Measurements from ENCODE around the gene ATCAY.
A peak's percentile ranks its signal among the peaks of the same experiment; 100 is the strongest.

ATCAY gene

DNA sequence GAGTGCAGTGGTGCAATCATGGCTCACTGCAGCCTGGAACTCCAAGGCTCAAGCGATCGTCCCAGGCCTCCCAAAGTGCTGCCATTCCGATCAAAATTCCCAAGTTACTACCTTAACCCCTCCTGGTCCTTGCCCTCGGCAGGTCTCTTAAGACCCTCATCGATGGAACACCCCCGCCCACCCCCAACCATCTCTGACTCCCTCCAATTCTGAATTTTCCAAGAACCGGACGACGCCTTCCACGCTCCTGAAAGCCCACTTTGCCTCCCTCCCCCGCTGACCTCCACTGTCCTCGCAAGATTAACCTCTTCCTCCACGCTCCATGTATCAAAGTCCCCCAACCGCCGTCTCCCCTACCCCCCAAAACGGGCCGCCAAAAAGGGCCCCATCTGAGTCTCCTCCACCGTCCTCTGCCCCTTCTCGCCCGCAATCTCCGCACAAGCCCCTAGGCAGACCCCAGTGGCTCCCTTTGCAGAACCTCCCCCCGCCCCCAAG is 89.9 kb downstream of the ATCAY start:
- no peak for DNase-seq (ENCODE audit: low read depth in 2 of 2)

DNA sequence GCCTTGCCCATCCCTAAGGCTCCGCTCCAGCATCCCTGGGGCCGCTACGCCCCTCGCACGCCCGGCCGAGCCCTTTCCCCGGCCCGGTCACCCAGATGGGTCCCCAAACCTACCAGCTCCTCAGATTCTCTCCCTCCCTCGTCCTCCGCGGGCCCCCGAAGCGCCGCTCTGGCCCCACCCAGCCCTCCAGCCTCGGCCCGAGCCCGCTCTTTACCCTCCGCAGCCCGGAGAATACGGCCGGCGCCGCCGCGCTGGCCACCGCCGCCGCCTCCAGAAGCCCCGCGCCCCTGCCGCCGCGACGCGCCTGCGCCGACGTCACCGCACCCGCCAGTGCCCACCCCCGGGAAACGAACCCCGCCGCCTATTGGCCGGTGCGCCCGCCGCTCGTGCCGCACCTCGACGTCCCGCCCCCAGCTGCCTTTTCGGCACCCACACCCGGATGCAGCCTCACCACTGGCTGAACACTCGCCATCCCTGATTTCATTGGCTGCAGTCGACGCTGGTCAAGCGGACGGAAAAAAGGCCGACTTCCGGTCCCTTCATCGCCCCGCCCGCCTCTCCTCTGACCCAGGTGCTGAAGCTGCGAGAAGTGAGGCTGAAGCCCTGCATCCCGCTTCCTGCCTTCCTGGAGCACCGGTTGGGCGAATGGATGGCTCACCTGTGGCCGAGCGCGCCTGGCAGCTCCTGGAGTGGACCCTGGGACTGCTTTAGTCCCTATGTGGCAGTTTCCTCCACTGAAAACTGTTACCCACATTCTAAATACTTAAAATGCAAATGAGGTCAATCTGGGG is 90.5 kb downstream of the ATCAY start, which contains the start of gene DAPK3:
DAPK3 (minus strand) TSS at position 292 of the 791 bp plus-strand sequence. CDS start 1,364 bp downstream, outside the sequence.
- DNase-seq (ENCODE audit: low read depth in 2 of 2): peak; percentile 82 to 86

DNA sequence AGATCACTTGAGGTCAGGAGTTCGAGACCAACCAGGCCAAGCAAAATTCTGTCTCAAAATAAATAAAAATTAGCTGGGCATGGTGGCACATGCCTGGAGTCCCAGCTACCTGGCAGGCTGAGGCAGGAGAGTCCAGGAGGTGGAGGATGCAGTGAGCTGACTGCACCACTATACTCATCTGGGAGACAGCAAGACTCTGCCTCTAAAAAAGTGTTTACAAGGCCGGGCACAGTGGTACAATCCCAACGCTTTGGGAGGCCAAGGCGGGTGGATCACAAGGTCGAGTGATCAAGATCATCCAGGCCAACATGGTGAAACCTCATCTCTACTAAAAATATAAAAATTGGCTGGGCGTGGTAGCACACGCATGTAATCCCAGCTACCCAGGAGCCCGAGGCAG is 94.7 kb downstream of the ATCAY start:
- no peak for DNase-seq (ENCODE audit: low read depth in 2 of 2)

GRCh38 chr19:3975637-3976087 is 95.2 kb downstream of the ATCAY start:
- DNase-seq (ENCODE audit: low read depth in 2 of 2): no peak

GRCh38 chr19:3976495-3977241 is 96.2 kb downstream of the ATCAY start:
- DNase-seq (ENCODE audit: low read depth in 2 of 2): no peak
